ENCODE data around the gene MLN. TPM values are rescaled to one million over a fixed set of nuclear protein-coding genes. Genes with fewer than 3 reads are reported as not detected.
A peak's percentile ranks its signal among the peaks of the same experiment; 100 is the strongest.

Gene MLN
- total and polyA plus RNA-seq, 2 of the 4 experiments (the other 2 are of a cell fraction) = not detected

GRCh38 chr6:33781131-33781975 lies 22.4 kb downstream of the MLN start:
- Histone ChIP-seq H4K91ac (ENCODE audit: insufficient read depth, low read depth, low read length) (no peak overlapping the region; the same call in 1 of the 2 replicates), H3K36me3 (ENCODE audit: control insufficient read depth, insufficient read depth, low read length) (peaks cover 79% of the 10 kb centered on the region), H3K4me3 (ENCODE audit: insufficient read depth, low read depth, low read length) (no peak overlapping the region), H3K14ac (replicated peaks; ENCODE audit: low read depth, low read length) (peak overlapping the region; percentile 46; the same call in 1 of the 2 replicates), H4K5ac (ENCODE audit: low read depth, low read length) (no peak overlapping the region), H3K4me2 (ENCODE audit: low read depth, low read length) (no peak overlapping the region; the same call in 1 of the 2 replicates), H3K4ac (ENCODE audit: low read depth, low read length) (peak overlapping the region; percentile 62; the same call in 1 of the 2 replicates), H3K27ac (ENCODE audit: insufficient read depth, low read length) (peak overlapping the region; percentile 32), H2BK120ac (ENCODE audit: low read depth, low read length) (peak overlapping the region; percentile 49; the same call in 1 of the 2 replicates), H3K9me3 (ENCODE audit: control insufficient read depth, insufficient read depth, low read length) (no peaks in the 10 kb centered on the region), H2BK5ac (ENCODE audit: low read depth, low read length, poor library complexity, severe bottlenecking) (peak overlapping the region; percentile 56), H3K23ac (ENCODE audit: low read depth, low read length) (no peak overlapping the region), H4K20me1 (ENCODE audit: insufficient read depth, low read length) (peaks cover 17% of the 10 kb centered on the region; the same call in 1 of the 2 replicates), H3K27me3 (ENCODE audit: control insufficient read depth, insufficient read depth, low read length) (no peaks in the 10 kb centered on the region), H2AFZ (replicated peaks; ENCODE audit: low read length, poor library complexity) (no peak overlapping the region), H4K8ac (ENCODE audit: low read depth in 2 of 2, low read length in 2 of 2) (0 out of 4 replicates have a peak overlapping the region, but pooled peaks have one; percentile 14 to 40), H2BK20ac (ENCODE audit: low read depth, low read length) (no peak overlapping the region), H3K56ac (ENCODE audit: extremely low read depth, insufficient read depth, low read length) (no peak overlapping the region), H3K9me1 (ENCODE audit: insufficient read depth, low read length) (peaks cover 23% of the 10 kb centered on the region), H2AK9ac (replicated peaks; ENCODE audit: low read depth, low read length, poor library complexity) (peak overlapping the region; percentile 4), H3K18ac (ENCODE audit: low read depth, low read length) (no peak overlapping the region), H3K4me1 (ENCODE audit: control insufficient read depth, insufficient read depth, low read length) (peaks cover 18% of the 10 kb centered on the region), H3K9ac (ENCODE audit: low read depth, low read length) (no peak overlapping the region), H3K79me1 (ENCODE audit: low read depth in 1 of 2, low read length in 2 of 2) (peaks cover 47 to 75% of the 10 kb centered on the region in 2 experiments), H2AK5ac (ENCODE audit: low read depth, low read length) (peak overlapping the region; percentile 81; the same call in 1 of the 2 replicates), H2BK15ac (ENCODE audit: low read depth, low read length) (no peak overlapping the region; the same call in 2 of the 3 replicates)
- POLR2A ChIA-PET (ENCODE audit: unreplicated experiment) = interaction anchor here (0.9 kb wide), 1 partner anchor 12 kb away, joined by 3 read pairs; no protein-coding TSS in a partner anchor
- CTCF ChIA-PET = interaction anchor here (1.2 kb wide), 1 partner anchor 246 kb away, joined by 5 read pairs; no protein-coding TSS in a partner anchor
- no peak for DNase-seq
- BruUV-seq (replicated peaks) = no TSS peak
- in situ Hi-C loops (cut with MboI; ENCODE audit: low sequenced_read_pairs) (no loop called here), dilution Hi-C loops (cut with HindIII; ENCODE audit: low sequenced_read_pairs, unreplicated experiment) (no loop called here), intact Hi-C loops (cut with micrococcal nuclease) (no loop called here)
- WGBS, 2 experiments (ENCODE audit: extremely low coverage in 2 of 2, insufficient read length in 1 of 2) = 70% methylated on average over 2 of the region's 16 CpGs; no CpG with 5 or more reads in 1 of the 2 experiments
- ATAC-seq (ENCODE audit: low read depth) = peak; percentile 60
- no peak for TF ChIP-seq FOS (IDR thresholded peaks at IDR 0.05; ENCODE audit: low read depth, low read length)
- TF ChIP-seq MXI1 (IDR thresholded peaks at IDR 0.05; ENCODE audit: borderline replicate concordance, low read depth, low read length) = no peak
- no peak for TF ChIP-seq CTCF (conservative IDR thresholded peaks at IDR 0.05; ENCODE audit: low read depth, low read length)
- TF ChIP-seq MAFK (IDR thresholded peaks at IDR 0.05; ENCODE audit: low read depth, low read length) = no peak
- no peak for TF ChIP-seq SMC3 (IDR thresholded peaks at IDR 0.05; ENCODE audit: low read depth, low read length)
- TF ChIP-seq NFE2L2 (IDR thresholded peaks at IDR 0.05; ENCODE audit: low read depth, low read length) = no peak
- TF ChIP-seq RFX5 (IDR thresholded peaks at IDR 0.05; ENCODE audit: low read depth, low read length) = no peak
- no peak for TF ChIP-seq RCOR1 (IDR thresholded peaks at IDR 0.05; ENCODE audit: insufficient replicate concordance, low read length)
- TF ChIP-seq MAZ (IDR thresholded peaks at IDR 0.05; ENCODE audit: borderline replicate concordance, low read depth, low read length) = no peak
- no peak for TF ChIP-seq ELK1 (IDR thresholded peaks at IDR 0.05; ENCODE audit: borderline replicate concordance, low read depth, low read length)
- no peak for TF ChIP-seq RAD21 (IDR thresholded peaks at IDR 0.05; ENCODE audit: low read length)
- no peak for TF ChIP-seq POLR2A (IDR thresholded peaks at IDR 0.05; ENCODE audit: low read depth, low read length)
- TF ChIP-seq BHLHE40 (IDR thresholded peaks at IDR 0.05; ENCODE audit: low read depth, low read length) = no peak
